ENCODE data around the gene MYO7A.
A peak's percentile ranks its signal among the peaks of the same experiment; 100 is the strongest.

MYO7A gene

DNA sequence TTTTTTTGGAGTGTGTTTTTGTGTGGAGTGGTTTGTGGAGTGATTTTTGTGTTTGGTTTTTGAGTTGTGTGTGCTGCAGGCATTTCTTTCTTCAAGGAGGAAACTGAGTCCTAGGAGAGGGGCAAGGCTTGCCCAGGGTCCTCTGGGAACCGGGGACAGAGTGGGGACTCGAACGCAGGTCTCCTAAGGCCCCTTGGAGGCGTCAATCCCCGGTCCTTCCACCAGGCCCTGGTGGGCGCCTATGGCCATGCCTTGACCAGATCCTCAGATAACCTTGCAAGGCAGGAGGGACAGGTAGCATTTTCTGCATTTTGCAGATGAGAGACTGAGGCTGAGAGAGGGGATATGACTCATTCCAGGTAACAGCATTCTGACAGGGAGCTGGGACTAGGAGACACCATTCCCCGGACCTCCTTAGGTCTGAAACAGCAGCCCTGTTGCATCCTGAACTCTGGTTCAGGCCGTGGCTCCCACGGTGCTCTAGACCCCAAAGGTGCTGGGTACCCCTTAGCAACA lies 39.1 kb downstream of the MYO7A start:
- no peak for DNase-seq (ENCODE audit: low read depth)

- no peak for DNase-seq (ENCODE audit: low read depth)
Measured at GRCh38 chr11:77167791-77168190, 39.7 kb downstream of the MYO7A start.

DNA sequence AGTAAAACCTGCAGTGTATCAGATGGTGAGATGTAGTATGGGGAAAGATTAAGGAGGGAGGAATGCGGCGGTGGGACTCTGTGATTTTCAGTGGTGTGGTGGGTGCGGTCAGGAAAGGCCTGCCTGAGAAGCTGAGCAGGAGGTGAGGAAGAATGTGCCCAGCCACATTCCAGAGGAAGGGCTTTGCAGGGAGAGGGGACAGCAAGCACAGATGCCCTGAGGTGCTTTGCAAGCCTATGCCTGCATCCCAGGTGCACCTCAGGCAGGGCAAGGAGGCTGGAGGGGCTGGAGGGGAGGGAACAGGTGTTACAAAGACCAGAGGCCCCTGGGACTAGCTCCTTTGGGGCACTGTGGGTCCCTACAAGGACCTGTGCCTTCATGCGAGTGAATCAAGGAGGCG lies 42.1 kb downstream of the MYO7A start:
- no peak for DNase-seq (ENCODE audit: low read depth)

DNA sequence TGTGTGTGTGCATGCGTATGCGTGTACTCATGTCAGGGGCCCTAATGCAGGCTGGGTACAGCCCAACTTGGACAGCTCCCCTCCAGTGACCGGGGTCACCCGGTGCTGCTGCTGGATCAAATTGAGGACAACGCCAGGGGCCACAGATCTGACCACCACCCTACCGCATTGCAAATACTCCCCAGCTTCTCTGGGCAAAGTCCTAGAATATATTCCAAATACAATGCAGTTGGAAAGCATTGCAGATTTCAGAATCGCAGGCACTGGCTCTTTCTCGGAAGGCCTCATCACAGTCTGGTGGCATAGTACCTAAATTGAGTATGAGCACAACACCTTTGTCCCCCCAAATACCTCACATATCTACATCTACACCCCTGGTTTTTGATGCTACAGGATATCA lies 43.2 kb downstream of the MYO7A start:
- DNase-seq (ENCODE audit: low read depth): no peak

- DNase-seq (ENCODE audit: low read depth): no peak
Measured at GRCh38 chr11:77171885-77172665, 44.0 kb downstream of the MYO7A start.

DNA sequence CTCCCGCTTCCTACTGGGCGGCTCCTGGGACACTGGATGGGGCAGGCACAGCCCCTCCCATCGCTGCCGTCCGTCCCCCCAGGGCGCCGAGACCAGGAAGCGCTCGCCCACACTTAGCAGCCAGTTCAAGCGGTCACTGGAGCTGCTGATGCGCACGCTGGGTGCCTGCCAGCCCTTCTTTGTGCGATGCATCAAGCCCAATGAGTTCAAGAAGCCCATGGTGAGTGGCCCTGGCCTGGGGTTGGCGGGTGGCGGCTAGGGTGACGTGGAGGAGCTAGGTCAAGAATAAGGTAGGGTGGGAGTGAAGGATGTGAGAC lies 44.6 kb downstream of the MYO7A start:
- peak; percentile 4 for DNase-seq (ENCODE audit: low read depth)

GRCh38 chr11:77173494-77173893 lies 45.4 kb downstream of the MYO7A start:
- no peak for DNase-seq (ENCODE audit: low read depth)

DNA sequence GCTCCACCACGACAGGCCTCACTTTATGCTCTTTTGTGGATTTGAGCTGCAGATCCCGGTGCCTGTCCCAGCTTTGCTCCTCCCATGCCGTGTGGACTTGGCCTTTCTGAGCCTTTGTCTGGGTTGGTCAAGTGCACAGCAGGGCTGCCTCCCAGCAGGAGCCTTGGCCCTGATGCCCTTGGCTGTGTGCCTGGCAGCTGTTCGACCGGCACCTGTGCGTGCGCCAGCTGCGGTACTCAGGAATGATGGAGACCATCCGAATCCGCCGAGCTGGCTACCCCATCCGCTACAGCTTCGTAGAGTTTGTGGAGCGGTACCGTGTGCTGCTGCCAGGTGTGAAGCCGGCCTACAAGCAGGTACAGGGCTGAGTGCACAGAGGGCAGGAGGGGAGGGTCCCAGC lies 46.5 kb downstream of the MYO7A start:
- no peak for DNase-seq (ENCODE audit: low read depth)

- no peak for DNase-seq (ENCODE audit: low read depth)
Measured at GRCh38 chr11:77175021-77175842, 47.2 kb downstream of the MYO7A start.

DNA sequence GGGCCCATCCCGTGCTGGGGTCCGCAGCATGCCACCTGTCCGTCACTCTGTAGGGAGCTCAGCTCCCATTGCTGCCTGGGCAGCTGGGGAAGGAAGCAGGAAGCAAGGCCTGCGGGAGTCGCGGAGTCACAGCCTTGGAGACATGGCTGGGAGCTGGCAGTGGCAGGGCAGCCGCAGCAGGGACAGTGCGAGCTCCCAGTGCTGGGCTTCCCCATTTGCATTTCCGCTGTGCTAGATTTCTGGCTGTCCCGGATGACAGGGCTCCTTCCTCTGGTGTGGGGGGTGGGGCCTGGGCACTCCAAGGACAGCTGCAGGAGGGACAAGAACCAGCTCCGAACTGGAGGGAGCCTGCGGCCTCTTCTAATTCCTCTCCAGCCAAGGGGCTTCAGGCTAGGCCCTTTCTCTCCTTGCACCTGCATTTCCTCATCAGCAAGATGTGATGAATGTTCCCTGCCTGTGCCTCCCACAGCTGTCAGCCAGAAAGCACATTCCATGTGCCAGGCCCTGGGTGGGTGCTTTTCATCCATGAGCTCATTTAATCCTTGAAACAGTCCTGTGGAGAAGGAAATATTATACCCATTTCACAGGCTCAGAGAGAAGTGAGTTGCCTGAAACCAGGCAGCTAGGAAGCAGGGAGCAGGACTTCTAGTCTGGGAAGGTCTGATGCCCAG lies 48.0 kb downstream of the MYO7A start:
- peak; percentile 25 for DNase-seq (ENCODE audit: low read depth)

- DNase-seq (ENCODE audit: low read depth): no peak
Measured at GRCh38 chr11:77176996-77177395, 49.0 kb downstream of the MYO7A start.

- DNase-seq (ENCODE audit: low read depth): no peak
Measured at GRCh38 chr11:77178150-77178549, 50.1 kb downstream of the MYO7A start.

GRCh38 chr11:77179048-77179447 lies 51.0 kb downstream of the MYO7A start:
- DNase-seq (ENCODE audit: low read depth): no peak

GRCh38 chr11:77179681-77180080 lies 51.6 kb downstream of the MYO7A start:
- no peak for DNase-seq (ENCODE audit: low read depth)

DNA sequence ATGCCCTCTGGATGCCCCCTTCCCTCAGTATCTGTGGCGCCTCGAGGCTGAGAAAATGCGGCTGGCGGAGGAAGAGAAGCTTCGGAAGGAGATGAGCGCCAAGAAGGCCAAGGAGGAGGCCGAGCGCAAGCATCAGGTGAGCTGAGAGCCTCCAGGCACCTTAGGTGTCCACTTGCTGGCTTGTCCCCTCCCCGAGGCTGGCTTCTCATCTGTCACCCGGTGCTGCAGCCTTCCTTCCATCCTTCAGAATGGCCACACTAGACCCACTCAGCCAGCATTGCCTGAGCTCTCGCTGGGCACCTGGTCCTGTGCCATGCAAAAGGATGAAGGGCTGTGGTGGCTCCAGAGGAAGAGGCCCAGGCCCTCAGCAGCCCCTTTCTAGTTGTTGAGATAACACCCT lies 52.3 kb downstream of the MYO7A start:
- no peak for DNase-seq (ENCODE audit: low read depth)

GRCh38 chr11:77181226-77181625 lies 53.2 kb downstream of the MYO7A start:
- DNase-seq (ENCODE audit: low read depth): no peak

DNA sequence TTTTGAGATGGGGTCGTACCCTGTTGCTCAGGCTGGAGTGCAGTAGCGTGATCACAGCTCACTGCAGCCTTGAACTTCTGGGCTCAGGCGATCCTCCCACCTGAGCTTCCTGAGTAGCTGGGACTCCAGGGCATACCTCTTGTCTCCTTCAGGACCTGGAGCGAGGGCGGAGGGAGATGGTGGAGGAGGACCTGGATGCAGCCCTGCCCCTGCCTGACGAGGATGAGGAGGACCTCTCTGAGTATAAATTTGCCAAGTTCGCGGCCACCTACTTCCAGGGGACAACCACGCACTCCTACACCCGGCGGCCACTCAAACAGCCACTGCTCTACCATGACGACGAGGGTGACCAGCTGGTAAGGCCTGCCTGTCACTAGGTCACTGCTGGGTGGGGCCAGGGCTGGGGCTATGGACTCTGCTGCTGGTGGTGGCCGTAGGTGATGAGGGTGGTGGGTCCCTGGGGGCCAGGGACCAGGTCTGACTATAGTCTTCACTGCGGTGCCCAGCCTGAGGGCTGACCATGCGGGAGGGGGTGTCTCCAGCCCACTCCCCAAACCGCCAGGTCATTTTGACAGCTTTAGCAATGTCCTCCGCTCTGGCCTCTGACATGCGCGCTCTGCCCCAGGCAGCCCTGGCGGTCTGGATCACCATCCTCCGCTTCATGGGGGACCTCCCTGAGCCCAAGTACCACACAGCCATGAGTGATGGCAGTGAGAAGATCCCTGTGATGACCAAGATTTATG lies 53.9 kb downstream of the MYO7A start:
- no peak for DNase-seq (ENCODE audit: low read depth)

DNA sequence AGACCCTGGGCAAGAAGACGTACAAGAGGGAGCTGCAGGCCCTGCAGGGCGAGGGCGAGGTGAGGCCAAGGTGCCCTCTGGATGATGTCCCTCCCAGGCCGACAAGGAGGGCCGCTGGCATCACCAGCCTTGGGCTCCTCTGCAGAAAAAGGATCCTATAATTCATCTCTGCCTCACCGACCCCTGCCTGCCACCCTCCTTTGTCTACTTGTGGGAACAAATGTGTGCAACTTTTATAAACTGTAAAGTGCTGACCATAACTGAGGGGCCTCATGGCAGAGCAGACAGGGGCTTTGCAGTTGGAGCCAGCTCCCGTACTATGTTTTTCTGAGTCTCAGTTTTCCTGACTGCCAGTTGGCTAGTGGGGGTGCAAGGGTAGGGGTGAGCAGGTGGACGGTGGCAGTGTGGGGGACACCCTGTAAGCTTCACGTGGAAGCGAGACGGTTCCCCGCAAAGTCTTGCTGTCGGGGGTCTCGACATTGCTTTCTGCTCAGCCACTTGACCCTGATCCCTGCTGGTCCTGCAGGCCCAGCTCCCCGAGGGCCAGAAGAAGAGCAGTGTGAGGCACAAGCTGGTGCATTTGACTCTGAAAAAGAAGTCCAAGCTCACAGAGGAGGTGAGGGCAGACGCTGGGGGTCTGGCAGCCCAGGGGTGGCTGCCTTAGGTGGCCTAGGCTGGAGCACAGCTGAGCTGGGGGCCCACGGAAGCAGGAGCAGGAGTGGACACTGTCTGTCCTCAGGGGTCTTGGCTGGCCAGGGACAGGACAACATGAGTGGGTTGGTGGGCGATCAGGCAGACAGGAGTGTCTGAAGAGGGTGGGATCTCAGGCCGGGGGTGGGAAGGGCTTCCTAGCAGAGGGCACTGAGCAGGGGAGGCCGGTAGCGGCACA lies 54.7 kb downstream of the MYO7A start:
- DNase-seq (ENCODE audit: low read depth): no peak

DNA sequence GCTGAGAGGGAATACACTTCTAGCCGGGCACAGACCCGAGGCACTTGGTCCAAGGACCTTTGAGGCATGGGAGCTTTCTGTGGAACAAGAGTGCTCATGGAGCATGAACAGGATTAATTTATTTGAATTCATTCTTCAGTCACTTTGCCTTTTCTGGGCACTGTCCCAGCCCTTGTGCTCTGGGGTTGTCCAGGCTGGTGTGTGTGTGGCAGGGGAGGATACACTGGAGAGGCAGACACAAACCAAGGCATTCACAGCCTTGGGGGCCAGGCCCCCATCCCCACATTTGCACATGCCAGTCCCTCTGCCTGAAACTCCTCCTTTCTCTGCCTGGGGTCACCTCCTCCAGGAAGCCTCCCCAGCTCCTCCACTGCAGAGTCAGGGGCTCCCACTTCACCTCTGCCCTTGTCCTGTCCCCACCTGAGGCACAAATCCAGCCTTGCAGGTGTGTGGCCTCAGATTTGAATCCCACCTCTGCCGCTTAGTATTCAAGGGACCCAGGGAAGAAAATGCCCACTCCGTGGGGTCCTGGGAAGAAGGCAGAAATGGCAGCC lies 55.5 kb downstream of the MYO7A start:
- no peak for DNase-seq (ENCODE audit: low read depth)

DNA sequence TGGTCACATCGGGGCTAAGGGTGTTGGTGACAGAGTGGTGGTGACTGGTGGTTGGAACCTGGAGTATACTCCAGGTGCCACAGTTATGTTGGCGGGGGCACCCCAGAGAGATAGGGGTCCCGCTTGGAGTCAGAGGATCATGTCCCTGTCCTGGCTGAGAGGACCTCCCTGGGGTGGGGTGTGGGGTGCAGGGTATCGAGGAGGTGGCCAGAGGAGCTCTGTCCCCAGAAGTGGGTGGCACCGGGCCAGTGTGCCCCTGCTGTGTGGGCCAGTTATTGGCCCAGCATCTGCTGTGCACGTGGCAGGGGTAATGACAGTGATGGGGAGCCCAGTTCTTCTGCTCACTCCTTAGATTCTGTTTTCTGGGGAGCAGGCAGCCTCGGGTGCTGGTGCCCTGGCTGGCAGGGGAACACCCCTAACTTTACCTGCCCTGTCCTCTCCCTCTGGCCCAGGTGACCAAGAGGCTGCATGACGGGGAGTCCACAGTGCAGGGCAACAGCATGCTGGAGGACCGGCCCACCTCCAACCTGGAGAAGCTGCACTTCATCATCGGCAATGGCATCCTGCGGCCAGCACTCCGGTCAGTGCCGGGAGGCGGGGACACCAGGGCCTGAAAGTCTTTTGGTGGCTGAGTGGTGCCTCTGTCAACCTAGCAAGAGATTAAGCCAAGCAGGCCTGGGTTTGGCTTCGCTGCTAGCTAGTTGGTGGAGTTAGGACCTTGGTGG lies 56.3 kb downstream of the MYO7A start:
- no peak for DNase-seq (ENCODE audit: low read depth)

All from EH (cell line).